Measurements from ENCODE around the gene CEBPG. TPM values are rescaled to one million over a fixed set of nuclear protein-coding genes. Genes with fewer than 3 reads are reported as not detected.

The CEBPG gene
- total RNA-seq, 4 donors from 2014 or later: 22.4 to 66.7 (median 46.9) TPM

DNA sequence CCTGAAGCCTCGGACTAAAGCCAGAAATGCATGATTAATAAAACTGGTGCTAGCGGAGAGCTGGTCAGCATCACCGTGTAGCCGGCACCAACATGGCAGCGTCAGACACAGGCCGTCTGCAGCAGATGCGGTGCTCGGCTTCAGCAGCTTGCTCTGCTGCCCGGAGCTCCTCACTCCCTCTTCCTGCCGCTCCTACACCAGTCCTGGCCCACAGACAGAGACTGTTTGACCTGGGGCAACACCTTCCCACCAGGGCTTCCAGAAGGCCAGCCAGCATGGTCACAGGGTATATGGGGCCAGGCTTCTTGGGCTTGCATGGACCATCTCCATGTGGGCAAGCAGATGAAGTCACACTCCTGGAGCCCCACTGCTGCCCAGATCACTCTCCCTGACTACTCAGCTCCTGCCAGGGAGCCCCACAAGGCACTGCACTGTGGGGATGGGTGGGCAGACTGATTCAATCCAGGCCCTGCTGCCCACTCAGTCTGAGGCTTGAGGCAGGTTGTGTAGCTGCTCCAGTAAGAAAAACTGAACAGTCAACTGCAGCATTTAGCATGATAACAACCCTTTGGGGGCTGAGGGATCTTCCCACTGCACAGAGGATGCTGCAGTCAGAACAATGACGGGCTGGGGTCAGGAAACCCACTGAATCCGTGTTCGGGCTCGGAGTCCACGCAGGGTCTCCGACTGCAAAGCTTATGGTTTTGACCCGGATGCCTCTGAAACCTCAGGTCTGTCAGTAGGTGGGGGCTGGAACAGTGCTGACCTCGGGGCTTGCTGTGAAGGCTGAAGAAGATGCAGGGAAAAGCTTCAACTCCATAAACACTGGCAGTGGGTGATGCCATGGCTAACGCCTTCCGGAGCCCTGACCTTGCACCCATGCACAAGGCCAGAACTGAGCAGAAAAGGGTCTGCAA, 45.6 kb downstream of the CEBPG start:
- Histone ChIP-seq H3K36me3 (no peaks in the 10 kb centered on the region), H3K27me3 (no peaks in the 10 kb centered on the region), H3K4me3 (no peak overlapping the region), H3K27ac (no peak overlapping the region), H3K9me3 (no peaks in the 10 kb centered on the region), H3K4me1 (peaks cover 0 to 4% (median 0%) of the 10 kb centered on the region in 4 donors)
- DNase-seq: no peak
- in situ Hi-C loops (cut with MboI; ENCODE audit: low pct_ligation_motif_present in 1 of 4, low pct_unique_long_range_greater_than_20kb in 1 of 4, low sequenced_read_pairs in 3 of 4): no loop called here
- intact Hi-C loops (cut with DNase I; ENCODE audit: low total_unique reads): no loop called here
- no peak for TF ChIP-seq POLR2AphosphoS5 (IDR thresholded peaks at IDR 0.05)
- TF ChIP-seq, protein P1, sequence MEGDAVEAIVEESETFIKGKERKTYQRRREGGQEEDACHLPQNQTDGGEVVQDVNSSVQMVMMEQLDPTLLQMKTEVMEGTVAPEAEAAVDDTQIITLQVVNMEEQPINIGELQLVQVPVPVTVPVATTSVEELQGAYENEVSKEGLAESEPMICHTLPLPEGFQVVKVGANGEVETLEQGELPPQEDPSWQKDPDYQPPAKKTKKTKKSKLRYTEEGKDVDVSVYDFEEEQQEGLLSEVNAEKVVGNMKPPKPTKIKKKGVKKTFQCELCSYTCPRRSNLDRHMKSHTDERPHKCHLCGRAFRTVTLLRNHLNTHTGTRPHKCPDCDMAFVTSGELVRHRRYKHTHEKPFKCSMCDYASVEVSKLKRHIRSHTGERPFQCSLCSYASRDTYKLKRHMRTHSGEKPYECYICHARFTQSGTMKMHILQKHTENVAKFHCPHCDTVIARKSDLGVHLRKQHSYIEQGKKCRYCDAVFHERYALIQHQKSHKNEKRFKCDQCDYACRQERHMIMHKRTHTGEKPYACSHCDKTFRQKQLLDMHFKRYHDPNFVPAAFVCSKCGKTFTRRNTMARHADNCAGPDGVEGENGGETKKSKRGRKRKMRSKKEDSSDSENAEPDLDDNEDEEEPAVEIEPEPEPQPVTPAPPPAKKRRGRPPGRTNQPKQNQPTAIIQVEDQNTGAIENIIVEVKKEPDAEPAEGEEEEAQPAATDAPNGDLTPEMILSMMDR (IDR thresholded peaks at IDR 0.05): no peak
- no peak for TF ChIP-seq EP300 (IDR thresholded peaks at IDR 0.05; ENCODE audit: low read depth)
- TF ChIP-seq POLR2A (IDR thresholded peaks at IDR 0.05): no peak
- WGBS, 2 donors (ENCODE audit: low coverage in 1 of 2): 93% methylated on average over 20 of the region's 20 CpGs; no CpG with 5 or more reads in 1 of the 2 donors

DNA sequence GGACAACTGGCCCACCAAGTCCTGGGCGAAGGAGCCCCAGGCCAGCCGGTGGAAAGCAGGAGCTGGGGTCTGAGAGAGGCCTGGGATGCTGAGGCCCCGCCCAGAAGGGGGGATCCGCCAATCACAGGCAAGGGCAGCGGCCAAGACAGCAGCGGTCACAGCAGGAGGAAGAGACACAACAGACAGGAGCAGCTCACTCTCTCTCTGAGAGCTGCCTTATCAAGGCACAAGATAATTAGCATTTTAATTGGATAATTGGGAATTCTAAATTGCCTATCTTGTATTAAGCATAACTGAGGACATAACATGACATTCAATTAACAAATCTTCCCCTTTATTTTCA, 46.2 kb downstream of the CEBPG start:
- no peaks in the 10 kb centered on the region for H3K27me3 ChIP-seq
- TF ChIP-seq POLR2AphosphoS5 (IDR thresholded peaks at IDR 0.05): no peak
- TF ChIP-seq POLR2A (IDR thresholded peaks at IDR 0.05): no peak
- no peak for TF ChIP-seq EP300 (IDR thresholded peaks at IDR 0.05; ENCODE audit: low read depth)
- TF ChIP-seq, protein P1 (IDR thresholded peaks at IDR 0.05): no peak
- in situ Hi-C loops (cut with MboI; ENCODE audit: low pct_ligation_motif_present in 1 of 4, low pct_unique_long_range_greater_than_20kb in 1 of 4, low sequenced_read_pairs in 3 of 4) (loop anchor here in 2 of 4 donors (10.0 kb wide), 1 partner anchor 355 kb away; no protein-coding TSS in a partner anchor), intact Hi-C loops (cut with DNase I; ENCODE audit: low total_unique reads) (no loop called here)
- peaks cover 0 to 4% (median 0%) of the 10 kb centered on the region in 4 donors for H3K4me1 ChIP-seq
- no peak overlapping the region for H3K27ac ChIP-seq
- DNase-seq: no peak
- H3K9me3 ChIP-seq: no peaks in the 10 kb centered on the region
- 63 to 100% methylated on average over 1 to 3 of the region's 6 CpGs for WGBS, 2 donors (ENCODE audit: low coverage in 1 of 2)
- H3K36me3 ChIP-seq: no peaks in the 10 kb centered on the region
- no peak overlapping the region for H3K4me3 ChIP-seq

DNA sequence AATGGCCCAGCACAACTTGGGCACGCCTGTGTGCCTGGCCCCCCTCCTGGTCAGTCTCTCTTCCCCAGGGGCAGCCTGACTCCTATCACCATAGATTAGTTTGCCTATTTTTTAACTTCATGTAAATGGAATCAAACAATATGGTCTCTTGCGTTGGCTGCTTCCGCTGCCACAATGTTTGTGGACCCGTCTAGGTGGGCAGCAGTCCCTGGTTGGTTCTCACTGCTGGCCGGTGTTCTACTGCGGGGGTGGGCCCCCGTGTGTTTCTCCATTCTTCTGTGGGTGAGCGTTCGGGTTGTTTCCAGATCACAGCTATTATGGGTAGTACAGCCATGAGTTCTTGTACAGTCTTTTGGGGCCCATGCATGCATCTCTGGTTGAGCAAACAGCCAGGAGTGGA, 47.3 kb downstream of the CEBPG start:
- in situ Hi-C loops (cut with MboI; ENCODE audit: low pct_ligation_motif_present in 1 of 4, low pct_unique_long_range_greater_than_20kb in 1 of 4, low sequenced_read_pairs in 3 of 4): loop anchor here in 2 of 4 donors (10.0 kb wide), 1 partner anchor 354 kb away; no protein-coding TSS in a partner anchor
- no peaks in the 10 kb centered on the region for H3K36me3 ChIP-seq
- no peak overlapping the region for H3K4me3 ChIP-seq
- H3K4me1 ChIP-seq: peaks cover 0 to 4% (median 0%) of the 10 kb centered on the region in 4 donors
- no peak overlapping the region for H3K27ac ChIP-seq
- WGBS, 2 donors (ENCODE audit: low coverage in 1 of 2): 93 to 100% methylated on average over 1 to 9 of the region's 9 CpGs
- TF ChIP-seq POLR2A (IDR thresholded peaks at IDR 0.05): no peak
- TF ChIP-seq POLR2AphosphoS5 (IDR thresholded peaks at IDR 0.05): no peak
- TF ChIP-seq EP300 (IDR thresholded peaks at IDR 0.05; ENCODE audit: low read depth): no peak
- TF ChIP-seq, protein P1 (IDR thresholded peaks at IDR 0.05): no peak
- DNase-seq: no peak
- no peaks in the 10 kb centered on the region for H3K27me3 ChIP-seq
- intact Hi-C loops (cut with DNase I; ENCODE audit: low total_unique reads): no loop called here
- no peaks in the 10 kb centered on the region for H3K9me3 ChIP-seq

DNA sequence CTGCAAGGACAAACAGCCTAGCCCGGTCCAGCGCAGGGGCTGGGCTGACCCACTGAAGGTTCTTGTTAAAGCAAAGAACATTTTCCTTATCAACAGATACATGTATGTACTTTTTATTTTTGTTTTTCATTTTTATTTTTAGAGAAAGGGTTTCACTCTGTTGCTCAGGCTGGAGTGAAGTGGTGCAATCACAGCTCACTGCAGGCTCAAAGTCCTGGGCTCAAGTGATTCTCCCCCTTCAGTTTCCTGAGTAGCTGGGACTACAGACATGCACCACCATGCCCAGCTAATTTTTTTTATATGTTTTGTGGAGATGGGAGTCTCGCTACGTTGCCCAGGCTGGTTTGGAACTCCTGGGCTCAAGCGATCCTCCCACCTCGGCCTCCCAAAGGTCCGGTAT, 47.9 kb downstream of the CEBPG start:
- Histone ChIP-seq H3K36me3 (no peaks in the 10 kb centered on the region), H3K9me3 (no peaks in the 10 kb centered on the region), H3K4me3 (no peak overlapping the region), H3K27ac (no peak overlapping the region), H3K27me3 (no peaks in the 10 kb centered on the region), H3K4me1 (peaks cover 0 to 4% (median 0%) of the 10 kb centered on the region in 4 donors)
- DNase-seq: no peak
- TF ChIP-seq, protein P1 (IDR thresholded peaks at IDR 0.05): no peak
- no peak for TF ChIP-seq EP300 (IDR thresholded peaks at IDR 0.05; ENCODE audit: low read depth)
- no peak for TF ChIP-seq POLR2A (IDR thresholded peaks at IDR 0.05)
- TF ChIP-seq POLR2AphosphoS5 (IDR thresholded peaks at IDR 0.05): no peak
- 96% methylated on average over 7 of the region's 7 CpGs; no CpG with 5 or more reads in 1 of the 2 donors for WGBS, 2 donors (ENCODE audit: low coverage in 1 of 2)
- intact Hi-C loops (cut with DNase I; ENCODE audit: low total_unique reads): no loop called here
- in situ Hi-C loops (cut with MboI; ENCODE audit: low pct_ligation_motif_present in 1 of 4, low pct_unique_long_range_greater_than_20kb in 1 of 4, low sequenced_read_pairs in 3 of 4): loop anchor here in 2 of 4 donors (10.0 kb wide), 1 partner anchor 353 kb away; no protein-coding TSS in a partner anchor

Data from transverse colon (tissue), 4 donors.